Measurements from ENCODE around the gene STARD3. TPM values are rescaled to one million over a fixed set of nuclear protein-coding genes. Genes with fewer than 3 reads are reported as not detected.

Gene STARD3
- total and polyA plus RNA-seq, 4 donors = 34.7 to 72.4 (median 46.9) TPM

DNA sequence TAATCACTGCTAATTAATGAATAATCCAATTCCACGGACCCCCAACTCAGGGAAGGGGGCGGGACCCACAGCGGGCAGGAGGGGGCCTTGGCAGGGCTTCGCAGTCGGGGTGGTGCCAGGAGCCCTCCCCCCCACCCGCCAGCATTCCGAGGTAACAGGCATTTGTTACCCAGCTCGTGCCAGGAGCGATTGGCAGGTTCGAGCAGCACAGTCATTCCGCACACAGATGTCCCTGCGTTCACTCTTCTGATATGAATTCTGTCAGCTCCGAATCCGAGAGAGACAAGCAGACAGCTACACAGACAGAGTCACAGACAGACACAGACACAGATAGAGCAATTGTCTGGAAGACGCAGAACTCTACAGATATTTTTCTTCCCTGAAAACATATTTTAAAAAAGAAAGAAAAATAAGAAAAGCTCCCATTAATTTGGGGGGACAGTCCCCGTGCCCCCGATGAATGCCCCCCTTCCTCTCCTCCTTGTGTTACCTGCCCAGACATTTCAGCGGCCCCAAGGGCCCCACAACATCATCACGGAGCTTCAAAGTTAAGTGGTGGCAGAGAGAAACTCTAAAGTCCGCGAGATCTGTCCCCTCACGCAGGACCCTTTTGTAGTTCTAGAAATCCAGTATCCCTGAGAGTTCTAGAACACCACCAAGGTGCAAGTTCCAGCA lies 39.4 kb upstream of the STARD3 start:
- intact Hi-C loops (cut with DNase I) = no loop called here
- 11 to 12% methylated on average over 22 of the region's 22 CpGs for WGBS, 2 donors
- Histone ChIP-seq H3K9me3 (ENCODE audit: control insufficient read depth, low read length) (no peaks in the 10 kb centered on the region), H3K4me3 (ENCODE audit: low read length in 2 of 2) (no peak overlapping the region), H3K27ac (ENCODE audit: low read depth in 1 of 2, low read length in 2 of 2) (no peak overlapping the region), H3K4me1 (ENCODE audit: control insufficient read depth in 1 of 2, insufficient read depth in 2 of 2, low read length in 2 of 2) (no peaks in the 10 kb centered on the region), H3K36me3 (ENCODE audit: control insufficient read depth in 1 of 2, insufficient read depth in 2 of 2, low read length in 1 of 2) (no peaks in the 10 kb centered on the region), H3K27me3 (ENCODE audit: control insufficient read depth in 1 of 2, insufficient read depth in 2 of 2, low read length in 1 of 2) (no peaks in the 10 kb centered on the region)
- DNase-seq (no peak), ATAC-seq (ENCODE audit: low FRiP score) (no peak)

DNA sequence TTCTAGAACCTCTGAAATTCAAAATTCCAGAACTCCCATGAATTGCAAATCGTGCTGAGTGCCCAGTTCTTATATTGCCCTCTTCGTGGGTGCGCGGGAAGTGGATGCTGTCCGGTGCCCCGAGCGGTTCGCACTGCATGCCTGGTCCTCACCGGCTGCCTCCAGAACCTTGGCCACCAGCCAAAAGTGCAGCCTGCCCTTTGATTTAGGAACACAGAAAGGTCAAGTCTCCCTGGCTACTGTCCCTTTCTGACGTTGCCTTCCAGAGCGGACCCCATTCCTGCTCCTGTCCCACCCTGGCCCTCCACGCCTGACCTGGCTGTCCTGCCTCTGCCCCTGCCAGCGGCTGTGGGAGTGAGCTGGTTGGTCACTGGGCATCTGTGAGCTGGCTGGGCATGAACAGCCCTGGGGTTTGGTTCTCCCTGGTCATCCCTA lies 38.9 kb upstream of the STARD3 start:
- Histone ChIP-seq H3K9me3 (ENCODE audit: control insufficient read depth, low read length) (no peaks in the 10 kb centered on the region), H3K4me1 (ENCODE audit: control insufficient read depth in 1 of 2, insufficient read depth in 2 of 2, low read length in 2 of 2) (no peaks in the 10 kb centered on the region), H3K27me3 (ENCODE audit: control insufficient read depth in 1 of 2, insufficient read depth in 2 of 2, low read length in 1 of 2) (no peaks in the 10 kb centered on the region), H3K4me3 (ENCODE audit: low read length in 2 of 2) (no peak overlapping the region), H3K36me3 (ENCODE audit: control insufficient read depth in 1 of 2, insufficient read depth in 2 of 2, low read length in 1 of 2) (no peaks in the 10 kb centered on the region), H3K27ac (ENCODE audit: low read depth in 1 of 2, low read length in 2 of 2) (no peak overlapping the region)
- no peak for ATAC-seq (ENCODE audit: low FRiP score)
- WGBS, 2 donors = 13 to 16% methylated on average over 13 of the region's 13 CpGs
- intact Hi-C loops (cut with DNase I) = no loop called here
- DNase-seq = no peak

DNA sequence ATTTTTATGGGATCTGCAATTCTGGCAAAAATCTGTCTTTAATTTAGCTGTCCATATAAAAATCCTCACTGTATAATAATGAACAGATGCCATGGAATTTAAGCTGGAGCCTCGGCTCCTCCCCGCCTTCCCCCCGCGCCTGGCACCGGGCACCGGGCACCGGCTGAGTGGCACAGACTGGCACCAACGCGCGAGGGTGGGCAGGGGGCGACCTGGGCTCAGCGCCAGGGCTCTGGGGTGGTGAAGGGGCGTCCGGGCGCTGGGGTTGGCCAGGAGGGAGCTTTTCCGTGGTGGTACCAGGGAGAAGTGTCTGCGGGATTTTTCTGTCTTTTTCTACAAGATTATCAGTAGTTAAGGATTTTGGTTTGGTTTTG lies 38.3 kb upstream of the STARD3 start:
- Histone ChIP-seq H3K36me3 (ENCODE audit: control insufficient read depth in 1 of 2, insufficient read depth in 2 of 2, low read length in 1 of 2) (no peaks in the 10 kb centered on the region), H3K4me1 (ENCODE audit: control insufficient read depth in 1 of 2, insufficient read depth in 2 of 2, low read length in 2 of 2) (no peaks in the 10 kb centered on the region), H3K27ac (ENCODE audit: low read depth in 1 of 2, low read length in 2 of 2) (no peak overlapping the region), H3K27me3 (ENCODE audit: control insufficient read depth in 1 of 2, insufficient read depth in 2 of 2, low read length in 1 of 2) (no peaks in the 10 kb centered on the region), H3K4me3 (ENCODE audit: low read length in 2 of 2) (no peak overlapping the region), H3K9me3 (ENCODE audit: control insufficient read depth, low read length) (no peaks in the 10 kb centered on the region)
- intact Hi-C loops (cut with DNase I) = no loop called here
- no peak for DNase-seq
- 5 to 6% methylated on average over 17 of the region's 17 CpGs for WGBS, 2 donors
- ATAC-seq (ENCODE audit: low FRiP score) = no peak

DNA sequence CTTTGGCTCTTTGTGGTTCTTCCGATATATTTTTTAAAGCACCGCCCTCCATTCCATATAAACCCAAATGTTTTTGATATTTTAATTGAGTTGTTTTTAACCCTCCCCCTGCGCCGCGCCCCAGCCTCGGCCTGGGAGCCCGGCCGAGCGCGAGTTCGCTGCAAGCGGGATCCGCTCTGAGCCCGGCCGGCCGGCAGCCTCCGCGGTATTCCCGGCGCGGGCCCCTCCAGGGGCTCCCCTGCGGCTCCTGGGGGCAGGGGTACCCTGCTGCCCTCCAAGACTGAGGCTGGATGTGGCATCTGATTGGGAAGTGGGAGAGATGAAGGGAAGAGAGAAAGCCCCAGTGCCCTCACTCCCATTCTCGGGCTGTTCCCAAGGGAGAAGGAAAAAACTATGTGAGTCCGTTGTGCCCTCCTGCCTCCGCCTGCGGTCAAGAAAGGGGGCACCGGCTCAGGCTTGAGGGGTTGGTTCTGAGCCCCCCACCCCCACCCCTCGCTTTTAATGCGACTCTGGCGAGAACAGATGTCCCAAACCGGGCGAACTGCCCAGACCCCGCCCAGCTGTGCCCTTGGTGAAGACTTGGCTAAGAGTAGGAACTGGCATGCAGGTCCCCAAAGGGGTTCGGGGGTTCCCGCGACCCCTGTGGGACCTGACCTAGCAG lies 37.8 kb upstream of the STARD3 start:
- Histone ChIP-seq H3K9me3 (ENCODE audit: control insufficient read depth, low read length) (no peaks in the 10 kb centered on the region), H3K36me3 (ENCODE audit: control insufficient read depth in 1 of 2, insufficient read depth in 2 of 2, low read length in 1 of 2) (no peaks in the 10 kb centered on the region), H3K27ac (ENCODE audit: low read depth in 1 of 2, low read length in 2 of 2) (no peak overlapping the region), H3K27me3 (ENCODE audit: control insufficient read depth in 1 of 2, insufficient read depth in 2 of 2, low read length in 1 of 2) (no peaks in the 10 kb centered on the region), H3K4me3 (ENCODE audit: low read length in 2 of 2) (no peak overlapping the region), H3K4me1 (ENCODE audit: control insufficient read depth in 1 of 2, insufficient read depth in 2 of 2, low read length in 2 of 2) (no peaks in the 10 kb centered on the region)
- no peak for ATAC-seq (ENCODE audit: low FRiP score)
- intact Hi-C loops (cut with DNase I) = no loop called here
- WGBS, 2 donors = 3 to 4% methylated on average over 36 of the region's 36 CpGs
- DNase-seq = no peak

DNA sequence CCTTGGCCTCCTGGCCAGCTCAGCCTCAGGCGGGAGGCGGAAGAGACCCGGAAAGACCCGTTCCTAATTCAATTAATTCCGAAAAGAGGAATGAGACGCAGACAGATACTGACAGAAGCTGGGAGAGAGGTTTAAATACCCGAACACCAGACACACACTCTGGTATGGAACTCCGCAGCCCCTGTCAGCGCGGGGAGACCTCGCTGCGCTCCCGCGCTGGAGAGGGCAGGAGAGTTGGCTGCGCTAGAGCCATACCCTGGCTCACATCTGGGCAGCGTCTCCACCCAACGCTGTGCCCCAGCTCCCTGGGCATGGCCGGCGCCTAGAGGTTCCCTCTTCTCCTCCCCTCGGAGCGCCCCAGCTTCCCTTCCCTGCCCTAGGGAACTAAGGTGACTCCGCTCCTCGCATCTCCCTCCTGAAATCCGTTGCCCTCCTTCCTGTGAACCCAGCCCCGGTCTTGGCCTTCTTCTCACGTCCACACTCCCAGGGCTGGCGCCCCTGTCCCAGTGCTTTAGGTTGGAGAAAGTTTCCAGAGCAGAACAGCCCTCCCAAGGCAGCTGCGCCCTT lies 37.2 kb upstream of the STARD3 start:
- H3K27ac ChIP-seq (ENCODE audit: low read depth in 1 of 2, low read length in 2 of 2) = no peak overlapping the region
- intact Hi-C loops (cut with DNase I) = no loop called here
- no peak for DNase-seq
- ATAC-seq (ENCODE audit: low FRiP score) = no peak
- no peaks in the 10 kb centered on the region for H3K36me3 ChIP-seq (ENCODE audit: control insufficient read depth in 1 of 2, insufficient read depth in 2 of 2, low read length in 1 of 2)
- H3K9me3 ChIP-seq (ENCODE audit: control insufficient read depth, low read length) = no peaks in the 10 kb centered on the region
- no peaks in the 10 kb centered on the region for H3K4me1 ChIP-seq (ENCODE audit: control insufficient read depth in 1 of 2, insufficient read depth in 2 of 2, low read length in 2 of 2)
- 8 to 10% methylated on average over 26 to 28 of the region's 28 CpGs for WGBS, 2 donors
- H3K4me3 ChIP-seq (ENCODE audit: low read length in 2 of 2) = no peak overlapping the region
- H3K27me3 ChIP-seq (ENCODE audit: control insufficient read depth in 1 of 2, insufficient read depth in 2 of 2, low read length in 1 of 2) = no peaks in the 10 kb centered on the region

DNA sequence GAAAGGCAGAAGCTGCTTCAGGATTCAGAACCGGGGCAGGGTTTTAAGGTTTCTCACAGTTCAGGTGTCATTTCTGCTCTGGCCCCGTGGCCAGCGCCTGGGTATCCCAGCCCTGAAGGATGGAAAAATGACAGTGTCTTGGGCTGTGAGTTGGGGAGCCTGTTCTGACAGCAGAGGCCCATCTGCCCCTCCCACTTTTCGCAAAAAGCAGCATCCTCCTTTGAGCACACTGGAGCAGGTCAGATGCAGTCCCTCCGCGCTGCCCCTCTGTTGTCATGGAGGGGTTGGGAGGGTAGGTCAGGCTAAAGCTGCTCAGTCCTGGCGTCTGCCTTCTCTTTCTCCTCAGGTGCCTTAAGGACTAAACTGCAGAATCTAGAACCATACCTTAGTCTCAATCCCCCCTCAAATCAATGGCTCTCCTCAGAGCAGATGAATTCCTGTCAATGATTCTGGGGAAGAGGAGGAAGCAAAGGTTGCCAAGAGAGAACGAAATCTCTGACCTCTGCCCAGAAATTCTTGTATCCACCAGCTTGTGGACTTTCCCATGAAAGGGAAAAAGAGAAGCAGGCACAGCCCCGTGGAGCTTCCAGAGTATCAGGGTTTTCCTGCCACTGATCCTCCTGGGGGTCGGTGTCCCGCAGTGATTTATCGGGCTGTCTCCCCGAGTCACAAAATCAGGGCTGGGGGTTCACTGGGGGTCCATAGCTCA lies 36.5 kb upstream of the STARD3 start:
- ATAC-seq (ENCODE audit: low FRiP score) = no peak
- Histone ChIP-seq H3K4me3 (ENCODE audit: low read length in 2 of 2) (no peak overlapping the region), H3K27me3 (ENCODE audit: control insufficient read depth in 1 of 2, insufficient read depth in 2 of 2, low read length in 1 of 2) (no peaks in the 10 kb centered on the region), H3K27ac (ENCODE audit: low read depth in 1 of 2, low read length in 2 of 2) (no peak overlapping the region), H3K9me3 (ENCODE audit: control insufficient read depth, low read length) (no peaks in the 10 kb centered on the region), H3K4me1 (ENCODE audit: control insufficient read depth in 1 of 2, insufficient read depth in 2 of 2, low read length in 2 of 2) (peaks cover 0 to 1% of the 10 kb centered on the region in 2 donors), H3K36me3 (ENCODE audit: control insufficient read depth in 1 of 2, insufficient read depth in 2 of 2, low read length in 1 of 2) (no peaks in the 10 kb centered on the region)
- no peak for DNase-seq
- WGBS, 2 donors = 4 to 7% methylated on average over 13 of the region's 13 CpGs
- intact Hi-C loops (cut with DNase I) = no loop called here

DNA sequence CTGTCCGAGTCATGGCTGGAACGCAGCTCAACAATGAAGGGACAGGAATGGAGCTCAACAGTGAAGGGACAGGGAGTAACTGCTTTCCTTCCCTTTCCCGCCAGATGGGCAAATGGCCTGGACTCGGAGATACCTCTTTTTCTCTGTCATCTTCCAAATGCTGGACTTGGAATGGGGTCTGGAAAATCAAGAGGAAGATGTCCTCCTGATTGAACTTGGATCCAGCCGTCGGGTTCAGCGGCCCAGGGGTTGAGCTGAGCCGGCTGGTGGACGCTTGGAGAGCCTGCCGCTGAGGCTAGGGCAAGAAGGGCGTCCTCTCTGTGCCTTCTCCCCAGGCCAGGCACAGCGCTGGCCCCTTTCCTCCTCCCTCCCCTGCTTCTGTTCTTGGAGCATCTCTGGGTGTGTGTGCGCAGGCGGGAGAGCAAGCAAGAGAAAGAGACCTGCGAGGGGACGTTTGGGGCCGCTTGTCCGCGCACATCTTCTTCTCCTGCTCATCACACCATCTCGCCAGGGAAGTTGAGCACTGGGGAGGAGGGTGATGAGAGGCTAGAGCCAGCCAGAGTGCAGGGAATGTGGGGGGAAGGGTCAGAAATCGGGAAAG lies 35.8 kb upstream of the STARD3 start:
- no peaks in the 10 kb centered on the region for H3K27me3 ChIP-seq (ENCODE audit: control insufficient read depth in 1 of 2, insufficient read depth in 2 of 2, low read length in 1 of 2)
- no peak for ATAC-seq (ENCODE audit: low FRiP score)
- H3K27ac ChIP-seq (ENCODE audit: low read depth in 1 of 2, low read length in 2 of 2) = no peak overlapping the region
- no peak for DNase-seq
- peaks cover 0 to 2% of the 10 kb centered on the region in 2 donors for H3K4me1 ChIP-seq (ENCODE audit: control insufficient read depth in 1 of 2, insufficient read depth in 2 of 2, low read length in 2 of 2)
- no peaks in the 10 kb centered on the region for H3K9me3 ChIP-seq (ENCODE audit: control insufficient read depth, low read length)
- no peak overlapping the region for H3K4me3 ChIP-seq (ENCODE audit: low read length in 2 of 2)
- intact Hi-C loops (cut with DNase I) = no loop called here
- H3K36me3 ChIP-seq (ENCODE audit: control insufficient read depth in 1 of 2, insufficient read depth in 2 of 2, low read length in 1 of 2) = no peaks in the 10 kb centered on the region
- WGBS, 2 donors = 15 to 22% methylated on average over 21 of the region's 21 CpGs

DNA sequence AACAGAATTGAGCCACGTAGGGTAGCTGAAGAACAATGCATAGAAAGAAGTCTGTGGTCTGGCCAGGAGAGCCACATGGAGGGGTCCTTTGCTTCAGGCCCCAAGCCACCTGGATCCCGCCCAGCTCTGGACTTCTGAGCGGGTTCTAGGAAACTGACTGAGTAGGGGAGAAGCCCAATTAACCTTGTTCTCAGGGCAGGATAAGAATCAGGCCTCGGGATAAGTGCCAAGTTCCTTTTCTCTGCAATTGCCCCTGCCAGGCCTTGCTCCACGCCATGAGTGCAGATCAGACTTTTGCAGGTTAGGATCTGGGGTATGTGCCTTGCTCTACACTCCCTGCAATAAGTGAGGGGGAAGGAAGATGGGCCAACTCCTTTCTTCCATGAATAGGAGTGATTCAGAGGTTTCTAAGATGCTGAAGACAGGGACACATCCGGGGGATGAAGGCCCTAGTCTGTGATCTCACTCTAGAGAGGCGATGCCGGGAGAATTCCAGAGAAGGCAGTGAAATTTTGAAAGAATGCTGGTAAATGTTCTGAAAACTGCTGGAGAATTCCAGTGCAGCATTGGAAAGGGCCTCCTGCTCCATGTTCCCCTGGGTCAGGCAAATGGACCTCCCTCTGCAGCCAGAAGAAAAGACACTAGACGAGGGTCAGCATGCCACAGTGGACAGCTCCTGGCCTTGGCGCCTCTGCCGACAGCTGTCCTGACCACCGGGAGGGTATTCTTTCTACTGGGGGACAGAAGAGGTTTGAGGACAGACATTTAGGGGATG lies 35.0 kb upstream of the STARD3 start:
- Histone ChIP-seq H3K27me3 (ENCODE audit: control insufficient read depth in 1 of 2, insufficient read depth in 2 of 2, low read length in 1 of 2) (no peaks in the 10 kb centered on the region), H3K4me1 (ENCODE audit: control insufficient read depth in 1 of 2, insufficient read depth in 2 of 2, low read length in 2 of 2) (peaks cover 0 to 2% of the 10 kb centered on the region in 2 donors)
- intact Hi-C loops (cut with DNase I) = no loop called here

More for the DNA sequence above, 35.0 kb upstream of the STARD3 start:
- Histone ChIP-seq H3K4me3 (ENCODE audit: low read length in 2 of 2) (no peak overlapping the region), H3K36me3 (ENCODE audit: control insufficient read depth in 1 of 2, insufficient read depth in 2 of 2, low read length in 1 of 2) (no peaks in the 10 kb centered on the region), H3K9me3 (ENCODE audit: control insufficient read depth, low read length) (no peaks in the 10 kb centered on the region), H3K27ac (ENCODE audit: low read depth in 1 of 2, low read length in 2 of 2) (no peak overlapping the region)
- ATAC-seq (ENCODE audit: low FRiP score) (no peak), DNase-seq (no peak)
- 61 to 64% methylated on average over 12 of the region's 12 CpGs for WGBS, 2 donors
